MCF 10A (cell line): Measurements from ENCODE around the gene AGPS. TPM values are rescaled to one million over a fixed set of nuclear protein-coding genes. Genes with fewer than 3 reads are reported as not detected.
A peak's percentile ranks its signal among the peaks of the same experiment; 100 is the strongest.

Source experiments
- BruUV-seq: library from RNA; stranded (reverse); fragments of 400-500 nt; replicated peaks from 2 replicates; lab custom pipeline; 2021; lab: Mats Ljungman, UMichigan
- CTCF ChIA-PET: fragments of 300-600 bp; sonication (Branson Sonifier 250); formaldehyde crosslinking; extraction: SDS; loops from one replicate; lab custom pipeline; 2021; ENCODE audit warnings: antibody characterized with exemption, inconsistent platforms; lab: Yijun Ruan, JAX
- POLR2A ChIA-PET: fragments of 300-600, 350-650 bp; sonication (Branson Sonifier 250); formaldehyde crosslinking; extraction: SDS; loops from one replicate; lab custom pipeline; 2020; ENCODE audit warnings: antibody characterized with exemption, inconsistent platforms; lab: Yijun Ruan, JAX
- DNase-seq: peaks from one replicate; pipeline ENCODE4 v3.0.0-alpha.2; 2018; ENCODE audit not compliant: unreplicated experiment
- H3K27ac Mint-ChIP-seq: one replicate; pipeline ENCODE4 v1.8.0; 2022; ENCODE audit warnings: mild to moderate bottlenecking, low read depth, mixed read lengths; ENCODE audit not compliant: unreplicated experiment
- H3K27me3 Mint-ChIP-seq: one replicate; pipeline ENCODE4 v1.8.0; 2022; ENCODE audit warnings: mixed read lengths; ENCODE audit not compliant: insufficient read depth, unreplicated experiment
- H3K36me3 Mint-ChIP-seq: one replicate; pipeline ENCODE4 v1.8.0; 2022; ENCODE audit warnings: mild to moderate bottlenecking, moderate library complexity, mixed read lengths; ENCODE audit not compliant: insufficient read depth, unreplicated experiment
- H3K4me1 Mint-ChIP-seq: one replicate; pipeline ENCODE4 v1.8.0; 2022; ENCODE audit warnings: mixed read lengths; ENCODE audit not compliant: insufficient read depth, unreplicated experiment
- H3K4me3 Mint-ChIP-seq: one replicate; pipeline ENCODE4 v1.8.0; 2022; ENCODE audit warnings: mild to moderate bottlenecking, moderate library complexity, mixed read lengths; ENCODE audit not compliant: unreplicated experiment
- H3K9me3 Mint-ChIP-seq: one replicate; pipeline ENCODE4 v1.8.0; 2022; ENCODE audit warnings: mixed read lengths; ENCODE audit not compliant: unreplicated experiment
- CTCF ChIP-seq: fragments of 200-600 bp; IDR thresholded peaks from one replicate; pipeline ENCODE4 v1.8.0; 2022; ENCODE audit warnings: antibody characterized with exemption, mild to moderate bottlenecking; ENCODE audit not compliant: unreplicated experiment
- intact Hi-C: fragments of 100-400 bp; cut with micrococcal nuclease; formaldehyde crosslinking; loops from 2 replicates; pipeline ENCODE4 v1.14.1; 2022
- total RNA-seq: library from RNA; stranded (reverse); gene quantifications from 2 replicates; pipeline ENCODE4 v1.2.3, GENCODE V29; 2022

The AGPS gene
- total RNA-seq, 1 experiment from 2014 or later, result 49.5 TPM

GRCh38 chr2:177489719-177490301, 97.2 kb downstream of the AGPS start:
- H3K27me3 Mint-ChIP-seq, result no peaks in the 10 kb centered on the region
- peak; percentile 52 for DNase-seq

GRCh38 chr2:177495945-177496344, 103.4 kb downstream of the AGPS start:
- no peaks in the 10 kb centered on the region for H3K4me1 Mint-ChIP-seq
- H3K27me3 Mint-ChIP-seq, result no peaks in the 10 kb centered on the region
- ChIA-PET CTCF (interaction anchor here (0.5 kb wide), 1 partner anchor 85 kb away, joined by 5 read pairs; no protein-coding TSS in a partner anchor), POLR2A (no interaction called here)
- intact Hi-C loops, result loop anchor here (10.0 kb wide), 1 partner anchor 199 kb away; no protein-coding TSS in a partner anchor
- TF ChIP-seq CTCF, result no peak
- H3K27ac Mint-ChIP-seq, result no peak overlapping the region
- no peak for DNase-seq
- peaks cover 10% of the 10 kb centered on the region for H3K36me3 Mint-ChIP-seq
- BruUV-seq, result no TSS peak
- no peak overlapping the region for H3K4me3 Mint-ChIP-seq
- no peaks in the 10 kb centered on the region for H3K9me3 Mint-ChIP-seq

More at GRCh38 chr2:177489719-177490301, 97.2 kb downstream of the AGPS start:
- Mint-ChIP-seq H3K9me3 (no peaks in the 10 kb centered on the region), H3K27ac (no peak overlapping the region), H3K4me1 (no peaks in the 10 kb centered on the region), H3K4me3 (no peak overlapping the region), H3K36me3 (peaks cover 12% of the 10 kb centered on the region)
- POLR2A ChIA-PET, result interaction anchor here (0.6 to 1.6 kb wide), 3 partner anchors 202 to 389 kb away, joined by 3 to 7 read pairs (median 3); no protein-coding TSS in a partner anchor
- BruUV-seq, result no TSS peak
- TF ChIP-seq CTCF, result peak; percentile 55
- CTCF ChIA-PET, result interaction anchor here (0.6 to 2.4 kb wide), 31 partner anchors 8 to 814 kb away, joined by 3 to 9 read pairs (median 3); no protein-coding TSS in a partner anchor
- intact Hi-C loops, result loop anchor here (1.0 to 10.0 kb wide), 4 partner anchors 114 to 234 kb away; no protein-coding TSS in a partner anchor

GRCh38 chr2:177496921-177497320, 104.3 kb downstream of the AGPS start:
- CTCF ChIA-PET, result no interaction called here
- no peak for TF ChIP-seq CTCF
- Mint-ChIP-seq H3K27ac (no peak overlapping the region), H3K36me3 (peaks cover 10% of the 10 kb centered on the region), H3K4me1 (no peaks in the 10 kb centered on the region), H3K27me3 (no peaks in the 10 kb centered on the region), H3K4me3 (no peak overlapping the region), H3K9me3 (no peaks in the 10 kb centered on the region)
- no peak for DNase-seq
- intact Hi-C loops, result loop anchor here (10.0 kb wide), 1 partner anchor 198 kb away; no protein-coding TSS in a partner anchor
- POLR2A ChIA-PET, result no interaction called here
- no TSS peak for BruUV-seq

GRCh38 chr2:177501186-177501585, 108.6 kb downstream of the AGPS start:
- Mint-ChIP-seq H3K9me3 (no peaks in the 10 kb centered on the region), H3K4me3 (no peak overlapping the region), H3K27me3 (no peaks in the 10 kb centered on the region), H3K36me3 (peaks cover 6% of the 10 kb centered on the region), H3K4me1 (no peaks in the 10 kb centered on the region), H3K27ac (no peak overlapping the region)
- ChIA-PET POLR2A (no interaction called here), CTCF (interaction anchor here (0.8 kb wide), 1 partner anchor 9 kb away, joined by 3 read pairs; no protein-coding TSS in a partner anchor)
- no peak for DNase-seq
- BruUV-seq, result no TSS peak
- intact Hi-C loops, result no loop called here
- no peak for TF ChIP-seq CTCF
